GM12892 (cell line): Measurements from ENCODE around the gene MICAL3.

Source experiments
- POLR2A ChIP-seq: IDR thresholded peaks from 2 replicates; pipeline ENCODE4 v1.6.1; 2011; ENCODE audit warnings: low read depth, low read length, control low read depth
- POLR2AphosphoS5 ChIP-seq: IDR thresholded peaks from 2 replicates; pipeline ENCODE4 v1.6.1; 2011; ENCODE audit warnings: low read depth, low read length, control low read depth

GRCh38 chr22:17794726-17795542 lies 229.4 kb downstream of the MICAL3 start:
- TF ChIP-seq POLR2A (no peak), POLR2AphosphoS5 (no peak; the same call in 1 of the 2 replicates)
